Activated CD8-positive, alpha-beta memory T cell treated with anti-CD3 and anti-CD28 coated beads for 4 hours (primary cell): ENCODE measurements around the gene TRIM29.

Experiments
- DNase-seq, 2 donors: peaks; one replicate each; pipeline ENCODE4 v3.0.0-alpha.2; 2020; ENCODE audit warnings: low read depth in 2 of 2

TRIM29 gene

DNA sequence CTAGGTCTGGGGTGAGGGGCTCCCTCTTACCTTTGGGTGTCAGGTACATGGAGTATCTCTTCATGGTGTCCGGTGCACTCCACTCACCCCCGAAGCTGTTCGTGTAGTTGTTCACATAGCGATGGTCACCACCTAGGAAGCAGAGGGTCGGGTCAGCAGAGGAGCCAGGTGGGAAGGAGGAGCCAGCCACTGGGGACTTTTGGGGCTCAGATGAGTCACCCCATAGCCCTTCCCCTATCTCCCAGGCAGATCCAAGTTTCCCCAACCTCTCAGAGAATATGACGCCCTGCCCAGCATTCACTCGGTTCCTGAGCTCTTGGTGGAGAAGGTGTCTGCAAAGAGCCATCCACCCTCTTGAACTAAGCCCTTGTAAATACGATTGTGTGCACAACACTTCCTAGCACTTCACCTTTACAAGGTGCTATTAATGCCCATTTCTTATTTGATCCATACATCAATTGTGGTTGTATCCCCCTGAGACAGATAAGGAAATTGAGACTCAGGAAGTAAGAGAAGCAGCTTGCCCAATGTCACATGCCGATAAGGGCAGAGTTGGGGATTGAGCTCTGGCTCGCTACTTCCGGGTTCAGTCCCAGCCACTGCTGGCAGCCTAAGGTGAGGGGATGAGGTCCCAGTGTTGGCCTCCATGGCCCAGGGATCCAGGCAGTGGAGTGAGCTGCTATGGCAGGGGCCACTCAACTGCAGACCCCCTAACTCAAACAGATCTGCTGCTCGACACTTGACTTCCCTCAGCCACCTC is 14.8 kb downstream of the TRIM29 start:
- DNase-seq, result no peak

DNA sequence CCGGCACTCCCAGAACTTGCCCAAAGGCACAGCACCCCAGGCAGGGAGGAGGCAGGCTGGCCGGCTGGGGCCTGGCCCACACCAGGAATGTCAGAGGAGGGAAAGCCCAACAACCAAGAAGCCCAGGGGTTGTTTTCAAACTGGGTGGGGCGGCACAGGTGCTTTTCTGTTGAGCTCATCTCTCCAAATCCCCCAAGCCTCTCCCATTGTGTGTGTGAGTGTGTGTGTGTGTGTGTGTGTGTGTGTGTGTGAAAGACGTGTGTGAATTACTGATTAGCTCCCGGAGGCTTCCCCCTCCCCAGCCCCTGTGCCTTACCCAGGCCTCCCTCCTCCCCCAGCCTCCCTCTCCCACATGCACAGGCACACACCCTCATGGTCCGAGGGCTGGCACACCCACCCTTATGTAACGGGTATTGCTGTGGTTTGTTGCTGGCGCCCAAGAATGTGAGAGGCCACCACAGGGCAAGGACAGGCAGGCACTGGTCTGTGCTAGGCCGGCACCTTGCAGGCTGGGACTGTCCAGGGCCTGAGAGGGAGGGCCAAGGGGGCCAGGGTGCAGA is 15.9 kb downstream of the TRIM29 start:
- DNase-seq, result no peak

DNA sequence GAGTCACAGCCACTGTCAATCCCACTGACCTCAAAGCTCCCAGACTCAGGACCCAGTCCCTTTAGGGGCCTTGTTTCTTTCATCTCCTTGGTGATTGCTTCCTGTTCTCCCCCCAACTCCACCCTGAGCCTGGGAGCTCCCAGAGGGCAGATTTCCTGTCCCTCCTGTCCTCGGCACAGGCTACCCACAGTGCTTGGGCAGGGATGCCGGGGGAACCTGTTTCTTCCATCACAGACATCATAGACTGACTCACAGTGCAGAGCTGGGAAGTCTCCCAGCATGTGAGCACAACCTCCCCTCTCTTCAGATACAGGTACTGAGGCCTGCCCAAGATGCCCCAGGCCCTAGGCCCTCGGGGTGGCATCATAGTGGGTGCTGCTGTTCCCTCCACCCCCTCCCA is 16.6 kb downstream of the TRIM29 start:
- DNase-seq, result no peak

DNA sequence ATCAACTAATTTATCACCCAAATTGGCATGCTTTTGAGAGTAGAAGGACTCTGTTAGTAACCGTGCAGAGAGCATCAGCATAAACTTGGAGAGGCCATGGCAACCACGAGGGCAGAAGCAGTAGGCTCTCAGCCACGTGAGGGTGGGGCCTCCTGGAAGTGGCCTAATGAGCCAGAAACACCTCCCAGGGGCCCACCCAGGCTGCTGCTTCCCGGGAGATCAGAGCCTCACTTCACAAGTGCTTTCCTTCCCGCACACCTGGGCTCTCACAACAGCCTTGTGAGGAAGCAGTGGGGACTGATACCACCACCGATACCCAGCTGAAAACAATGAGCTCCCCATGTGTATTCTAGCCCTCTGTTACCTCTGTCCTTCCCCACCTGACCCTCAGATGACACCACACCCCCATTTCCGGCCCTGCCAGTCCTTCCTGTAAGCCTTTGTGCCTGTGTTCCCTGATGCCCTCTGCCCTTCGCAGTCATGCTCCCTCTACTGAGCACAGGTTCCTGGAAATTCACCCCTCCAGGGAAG is 17.0 kb downstream of the TRIM29 start:
- no peak for DNase-seq

DNA sequence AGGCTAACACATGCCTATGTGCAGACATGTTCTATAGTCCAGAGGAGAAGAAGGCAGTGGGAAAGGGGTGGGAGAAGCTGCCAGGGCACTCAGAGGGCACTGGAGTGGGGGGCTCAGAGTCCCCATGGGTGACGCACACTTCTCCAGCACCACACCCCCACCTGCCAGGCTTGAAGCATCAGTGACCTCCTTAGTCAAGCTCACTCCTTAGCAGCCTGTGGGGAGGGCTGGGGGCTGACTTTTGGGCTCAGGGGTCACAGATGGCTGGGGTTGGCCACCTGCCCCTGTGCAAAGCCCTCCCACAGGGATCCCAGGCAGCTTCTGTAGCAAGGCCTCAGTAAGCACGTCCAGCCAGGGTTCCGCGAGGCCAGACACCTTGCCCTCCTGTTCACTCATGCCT is 18.8 kb downstream of the TRIM29 start:
- DNase-seq, result no peak

DNA sequence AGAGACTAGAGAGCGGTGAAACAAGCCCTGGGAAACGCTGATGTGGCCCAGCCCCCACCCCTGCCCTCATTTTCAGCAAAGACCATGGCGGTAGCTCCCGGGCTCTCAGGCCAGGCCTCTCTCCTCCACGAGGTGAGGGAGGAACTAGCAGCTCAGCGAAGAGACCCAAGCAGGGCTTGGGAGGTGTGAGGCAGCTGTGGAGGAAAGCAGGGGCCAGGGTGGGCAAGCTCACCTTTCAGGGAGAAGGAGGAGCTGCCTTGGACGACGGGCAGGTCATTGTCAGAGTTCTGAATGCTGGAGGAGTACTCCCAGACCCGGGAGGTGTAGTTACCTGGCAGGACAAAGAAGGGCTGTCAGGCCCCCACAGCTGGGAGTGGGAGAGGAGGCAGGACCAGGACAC is 19.9 kb downstream of the TRIM29 start:
- no peak for DNase-seq

DNA sequence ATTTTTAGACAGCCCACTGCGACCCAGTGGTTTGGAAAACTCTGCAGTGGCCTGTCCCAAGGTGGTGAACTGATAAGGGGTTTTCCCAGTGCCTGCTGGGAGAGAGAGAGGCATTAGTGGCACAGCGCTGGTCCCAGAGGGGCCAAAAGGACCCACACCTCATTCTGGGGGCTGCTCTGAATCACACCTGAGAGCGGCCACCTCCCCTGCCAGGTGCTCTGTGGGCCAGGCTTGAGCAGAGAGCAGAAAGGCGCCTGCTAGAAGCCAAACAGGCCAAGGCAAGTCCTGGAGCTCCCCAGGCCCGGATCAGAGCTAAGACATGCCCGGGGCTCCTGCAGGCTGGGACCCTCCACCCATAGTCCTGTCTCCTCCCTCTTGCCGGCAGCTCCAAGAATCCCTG is 20.9 kb downstream of the TRIM29 start:
- DNase-seq, result no peak

DNA sequence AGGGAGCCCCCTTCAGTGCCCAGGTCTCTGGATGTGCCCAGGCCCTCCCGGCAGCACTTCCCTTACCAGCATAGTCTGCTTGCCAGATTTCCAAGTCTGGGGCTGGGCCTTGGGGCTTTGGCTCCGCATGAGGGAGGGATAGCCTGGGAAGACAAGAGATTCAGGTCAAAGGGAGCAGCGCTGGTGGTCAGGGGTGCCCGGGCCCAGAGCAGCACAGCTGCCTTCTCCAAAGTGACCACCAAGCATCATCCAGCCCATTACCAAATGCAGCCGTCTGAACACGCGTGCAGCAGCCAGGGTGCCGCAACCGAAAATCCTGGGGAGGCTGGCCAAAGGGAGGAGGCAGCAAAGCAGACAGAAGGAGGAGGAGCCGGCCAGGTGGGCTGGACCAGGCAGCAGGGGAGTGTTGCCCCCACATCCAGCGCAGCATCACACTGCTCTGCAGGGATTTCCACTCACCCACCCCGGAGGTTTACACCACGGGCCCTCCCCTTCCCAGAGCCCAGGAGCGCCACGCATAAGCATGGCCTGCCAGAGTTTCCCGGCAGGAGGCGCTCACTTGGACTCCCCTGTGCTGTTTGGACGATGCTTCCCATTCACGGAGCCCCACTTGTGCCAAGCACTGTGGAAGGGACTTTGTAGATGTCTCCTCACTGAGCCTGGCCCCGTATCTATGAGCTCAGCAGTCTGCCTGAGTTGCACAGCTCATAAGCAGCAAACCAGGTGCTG is 22.5 kb downstream of the TRIM29 start:
- no peak for DNase-seq

DNA sequence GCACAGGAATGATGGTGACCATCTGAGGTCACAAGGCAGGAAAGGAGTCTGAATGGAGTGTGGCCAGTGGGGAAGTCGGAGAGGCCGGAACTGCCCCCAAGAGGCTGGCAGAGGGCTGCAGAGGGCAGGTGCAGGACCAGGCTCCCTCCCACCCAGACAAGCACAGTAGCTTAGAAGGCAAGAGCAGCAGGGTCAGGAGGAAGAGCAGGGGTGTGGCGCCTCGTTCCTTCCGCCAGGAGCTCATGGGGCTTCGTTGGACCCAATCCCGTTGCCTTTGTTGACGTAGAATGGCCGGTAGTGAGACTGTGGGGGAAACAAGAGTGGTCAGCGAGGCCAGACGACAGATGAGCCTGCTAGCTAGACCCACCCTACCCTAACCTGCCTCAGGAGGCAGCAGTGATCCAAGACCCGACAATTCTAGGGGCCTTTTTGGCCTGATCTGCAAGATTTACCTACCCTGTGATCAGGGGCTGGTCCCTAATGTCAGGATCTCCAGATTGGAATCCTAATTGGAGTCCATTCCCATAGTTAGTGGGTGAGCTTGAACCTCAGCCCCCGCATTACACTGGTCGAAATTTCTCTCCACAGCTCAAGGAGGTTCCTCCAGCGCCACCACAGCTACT is 25.6 kb downstream of the TRIM29 start:
- no peak for DNase-seq

DNA sequence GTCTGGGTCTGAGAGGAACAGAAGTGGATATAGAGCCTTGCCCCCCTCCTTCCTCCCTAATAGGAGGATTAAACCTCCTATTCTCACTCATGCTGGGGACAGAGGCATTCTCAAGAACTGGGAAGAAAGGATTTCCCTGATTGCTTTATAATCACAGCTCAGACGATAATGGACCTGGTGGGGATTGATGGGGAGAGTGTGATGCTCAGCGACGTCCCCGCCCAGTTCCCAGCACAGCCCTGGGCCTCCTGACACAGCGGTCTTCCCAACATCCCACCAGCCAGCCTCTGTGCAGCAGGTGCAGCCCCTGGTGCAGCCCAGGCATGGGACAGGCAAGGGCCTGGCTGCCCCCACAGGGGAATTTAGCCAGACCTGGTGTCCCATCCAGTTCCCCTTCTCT is 28.4 kb downstream of the TRIM29 start:
- no peak for DNase-seq

DNA sequence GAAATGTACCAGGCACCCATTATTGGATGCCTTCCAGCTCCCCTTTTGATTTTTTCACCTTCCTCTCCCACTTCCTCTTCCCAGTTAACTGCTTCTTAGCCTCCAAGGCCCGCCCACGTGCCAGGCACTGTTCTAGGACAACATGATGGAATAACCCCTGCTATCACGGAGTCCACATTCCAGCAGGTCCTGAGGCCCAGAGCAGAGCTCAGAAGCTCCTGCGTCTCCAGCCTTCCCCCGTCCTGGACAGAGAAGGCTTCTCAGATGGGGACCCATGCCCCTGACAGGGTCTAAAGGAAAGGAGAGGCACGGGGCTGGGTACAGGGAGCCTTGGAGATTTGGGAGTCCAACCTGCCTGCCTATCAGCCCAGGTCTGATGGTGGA is 29.1 kb downstream of the TRIM29 start:
- DNase-seq, result no peak

DNA sequence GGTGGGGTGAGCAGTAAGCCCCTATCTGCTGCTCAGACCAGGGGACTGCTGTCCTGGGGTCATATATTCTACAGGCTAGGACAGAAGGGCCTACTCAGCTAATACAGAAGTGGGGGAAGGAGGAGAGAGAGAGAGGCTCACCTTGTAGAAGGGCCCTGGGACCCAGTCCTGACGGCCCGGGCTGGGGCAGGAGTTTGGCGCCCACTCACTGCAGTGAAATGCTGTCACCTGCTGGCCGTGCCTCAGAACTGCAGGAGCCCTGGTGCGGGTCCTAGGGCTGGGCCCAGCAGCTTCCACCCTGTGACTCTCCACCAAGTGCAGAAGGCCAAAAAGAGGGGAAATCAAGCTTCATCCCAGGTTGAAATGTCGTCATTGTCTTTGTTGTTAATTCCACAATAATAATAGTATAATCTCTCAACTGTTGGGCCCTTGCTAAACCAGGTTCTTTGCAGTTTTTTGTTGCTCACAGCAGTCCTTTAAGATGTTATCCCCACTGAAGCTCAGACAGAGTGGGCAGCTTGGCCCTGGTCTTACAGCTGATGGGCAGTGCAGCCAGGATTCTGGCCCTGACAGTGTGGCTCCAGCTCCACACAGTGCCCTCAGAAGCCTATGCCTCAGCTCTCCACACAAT is 29.6 kb downstream of the TRIM29 start:
- peak; percentile 12 to 14 for DNase-seq

DNA sequence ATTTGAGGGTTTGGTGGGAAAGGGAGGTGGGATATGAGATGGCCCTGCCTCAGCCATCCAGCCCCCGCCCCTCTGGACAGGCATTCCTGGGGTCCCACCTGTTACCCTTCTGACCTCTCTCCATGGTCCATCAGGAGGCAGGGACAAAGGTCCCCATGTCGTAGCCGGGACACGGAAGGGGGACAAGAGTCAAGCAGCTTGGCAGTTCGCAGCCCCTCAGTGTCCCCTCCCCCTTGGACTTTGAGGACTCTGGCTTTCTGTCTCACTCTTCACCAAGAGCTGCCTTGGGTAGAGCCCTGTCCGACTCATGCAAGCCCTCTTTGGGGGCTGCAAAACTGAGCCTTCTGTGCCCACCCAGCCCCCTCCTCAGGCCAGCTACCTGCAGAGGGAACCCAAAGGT is 30.2 kb downstream of the TRIM29 start:
- no peak for DNase-seq

DNA sequence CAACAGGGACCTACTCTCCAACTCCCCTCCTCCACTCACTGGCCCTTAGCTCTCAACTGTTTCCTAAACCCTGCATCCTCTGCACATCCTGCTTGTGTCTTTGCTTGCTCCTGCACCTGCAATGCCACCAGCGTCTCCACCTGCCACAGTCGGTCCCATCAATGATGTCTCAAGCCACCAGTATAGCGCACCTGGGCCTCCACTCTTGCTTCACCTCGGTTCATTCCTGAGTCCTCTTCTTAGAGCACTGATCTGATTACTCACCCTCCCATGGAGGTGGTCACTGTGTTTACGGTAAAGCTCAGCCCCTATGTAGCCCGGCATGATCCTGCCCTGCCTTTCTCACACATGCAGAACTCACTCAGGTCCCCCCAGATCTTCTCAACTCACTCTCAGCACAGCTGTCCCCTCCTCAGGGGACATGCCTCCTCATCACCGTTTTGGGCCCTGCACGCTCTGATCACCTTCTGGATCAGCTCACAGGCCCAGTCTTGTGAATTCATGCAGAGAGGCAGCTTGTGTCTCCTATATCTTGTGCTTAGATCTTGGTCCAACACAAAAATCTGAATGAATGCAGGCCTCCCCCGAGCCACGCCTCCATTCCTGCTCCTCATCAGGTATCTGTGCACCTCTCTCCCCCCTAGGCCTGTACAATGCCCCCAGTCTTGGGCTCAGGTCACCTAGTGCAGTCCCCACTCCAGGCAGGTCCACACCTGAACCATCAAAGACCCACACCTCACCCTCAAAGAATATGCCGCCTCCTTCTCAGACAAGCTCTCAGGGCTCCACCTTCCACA is 31.4 kb downstream of the TRIM29 start:
- no peak for DNase-seq

DNA sequence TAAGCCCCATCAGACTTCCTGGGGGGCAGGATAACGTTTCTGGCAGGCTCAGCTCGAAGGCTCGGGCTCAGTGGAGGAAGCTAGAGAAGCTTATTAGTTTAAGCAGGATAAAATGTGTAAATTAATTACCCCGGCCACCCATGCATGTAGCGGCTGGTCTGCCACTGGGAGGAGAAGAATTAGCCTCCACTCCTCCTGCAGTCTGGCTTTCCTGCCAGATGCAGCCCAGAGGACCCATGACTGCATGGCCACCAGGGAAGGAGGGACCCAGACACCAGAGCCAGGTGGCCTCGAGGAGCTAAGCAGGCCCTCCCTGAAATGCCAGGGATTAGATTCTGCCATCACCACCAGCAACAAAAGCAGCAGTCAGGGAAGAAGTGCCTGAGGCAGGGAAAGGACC is 32.3 kb downstream of the TRIM29 start:
- DNase-seq, result no peak

DNA sequence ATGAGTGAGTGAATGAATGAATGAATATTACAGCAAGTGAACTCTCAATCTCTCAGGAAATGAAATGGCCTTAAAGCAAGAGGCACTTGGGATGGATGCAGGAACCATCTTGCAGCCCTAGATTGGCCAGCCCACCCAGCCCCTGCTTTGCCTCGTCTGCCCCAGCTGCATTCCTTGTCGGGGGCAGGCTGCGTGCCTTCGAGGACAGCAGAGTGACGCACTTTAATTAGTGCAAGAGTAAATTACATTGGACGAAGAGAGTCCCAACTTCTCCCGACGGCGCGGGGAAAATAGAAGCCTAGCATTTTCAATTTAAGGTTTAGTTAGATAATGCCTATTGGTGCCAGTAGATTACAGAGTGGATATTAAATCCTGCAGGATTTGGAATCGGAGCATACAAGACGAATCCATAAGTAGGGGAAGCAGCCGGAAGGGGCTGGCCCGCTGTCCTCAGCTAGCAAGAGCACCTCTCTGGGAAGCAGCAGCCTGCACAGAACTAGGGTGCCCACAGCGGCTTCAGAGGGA is 33.8 kb downstream of the TRIM29 start:
- DNase-seq, result no peak

DNA sequence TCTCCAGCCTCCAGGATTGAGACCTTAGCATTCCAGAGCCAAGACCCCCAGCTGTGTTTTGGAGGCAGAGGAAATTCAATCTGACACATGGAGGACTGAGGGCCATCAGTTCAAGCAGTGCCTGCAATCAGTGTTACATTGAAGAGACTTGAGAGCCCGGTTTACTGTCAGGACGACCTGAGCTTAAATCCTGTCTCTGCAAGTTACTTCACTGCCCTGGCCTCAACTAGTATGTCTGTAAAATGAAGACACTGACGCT is 35.1 kb downstream of the TRIM29 start:
- no peak for DNase-seq

DNA sequence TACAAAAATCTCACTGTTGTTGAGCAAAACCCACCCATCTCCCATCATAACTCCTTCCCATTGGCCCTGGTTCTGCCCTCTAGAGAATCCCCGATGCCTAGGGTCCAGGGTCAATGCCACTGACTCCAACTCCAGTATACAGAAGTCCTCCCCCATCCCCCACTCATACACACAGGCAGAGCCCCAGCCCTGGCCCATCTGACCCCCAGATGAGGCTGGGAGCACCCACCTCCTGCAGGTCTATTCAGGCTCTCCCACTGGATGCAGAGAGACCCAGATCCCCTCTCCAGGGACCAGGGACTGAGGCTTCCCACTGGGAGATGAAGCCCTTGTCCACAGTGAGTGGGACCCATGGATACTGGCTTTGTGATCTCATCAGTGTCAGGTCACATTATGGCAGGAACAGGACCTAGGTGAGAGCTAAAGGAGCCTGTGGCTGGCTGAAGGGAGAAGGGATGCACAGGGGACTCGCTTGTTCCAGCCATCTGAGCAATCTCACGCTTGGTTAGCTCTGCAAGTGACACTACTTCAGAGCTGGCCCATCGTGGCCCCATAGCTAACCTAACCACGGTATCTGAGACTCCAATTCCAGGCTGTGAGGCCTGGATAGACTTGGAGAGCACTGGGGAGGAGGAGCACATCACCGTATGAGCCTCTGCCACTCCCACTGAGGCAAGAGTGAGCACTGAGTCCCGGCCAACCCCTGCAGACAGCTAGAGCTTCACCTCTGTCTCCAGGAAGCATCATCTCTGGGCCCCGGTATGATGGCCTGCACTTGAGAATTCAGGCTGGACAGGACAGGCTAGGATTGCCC is 35.7 kb downstream of the TRIM29 start:
- no peak for DNase-seq

DNA sequence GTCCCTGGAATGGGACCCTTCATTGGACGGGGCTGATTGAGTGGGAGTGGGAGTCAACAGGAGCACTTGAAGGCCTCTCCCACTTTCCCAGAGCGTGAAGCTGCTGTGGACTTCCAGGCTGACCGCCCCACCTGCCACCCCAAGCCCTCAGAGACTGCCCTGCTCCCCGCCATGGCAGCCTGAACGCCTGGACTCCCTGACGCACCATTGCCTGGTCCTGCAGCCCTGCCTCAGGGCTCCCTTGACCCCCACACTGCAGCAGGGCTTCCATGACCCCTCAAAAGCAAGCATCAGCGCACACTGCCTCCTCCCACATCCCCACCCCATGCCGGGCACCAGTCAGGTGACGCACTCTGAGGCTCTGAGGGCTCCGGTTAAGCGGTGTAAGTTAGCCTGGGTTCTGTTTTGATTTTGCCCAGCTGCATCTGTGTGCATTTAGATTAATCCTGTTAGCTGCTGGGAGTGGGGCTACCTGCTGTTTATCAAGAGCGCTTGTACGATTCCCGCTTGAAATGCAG is 39.4 kb downstream of the TRIM29 start:
- no peak for DNase-seq

DNA sequence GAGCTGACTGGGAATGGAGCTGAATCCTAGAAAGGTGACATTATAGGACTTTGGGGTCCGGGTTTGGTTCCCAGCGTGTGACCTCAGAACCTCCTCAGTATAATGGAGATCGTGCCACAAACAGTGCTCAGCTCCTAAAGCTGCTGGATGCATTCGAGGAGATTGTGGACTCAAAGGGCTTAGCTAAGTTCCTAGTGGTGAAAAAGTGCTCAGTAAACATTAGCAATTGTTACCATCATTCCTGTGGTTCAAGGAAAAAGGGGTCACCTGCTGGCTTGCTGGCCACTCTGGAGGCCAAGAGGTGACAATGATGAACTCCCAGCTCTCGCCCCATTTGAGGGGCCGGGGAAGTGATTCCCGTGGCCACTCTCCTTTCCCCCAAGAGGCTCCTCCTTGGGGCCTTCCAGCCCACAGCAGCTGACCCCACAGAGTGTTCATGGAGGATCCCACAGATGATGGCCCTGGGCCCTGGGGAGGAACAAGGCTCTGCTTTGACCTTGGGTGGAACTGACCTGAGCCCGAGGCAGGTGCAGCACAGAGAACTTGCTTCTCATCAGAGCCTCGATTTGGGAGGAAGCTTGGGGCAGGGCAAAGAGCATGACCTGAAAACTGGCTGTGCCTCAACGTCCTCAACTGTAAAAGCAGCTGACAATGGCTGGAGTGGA is 40.1 kb downstream of the TRIM29 start:
- no peak for DNase-seq
